Measurements from ENCODE around the gene PDE7B. TPM values are rescaled to one million over a fixed set of nuclear protein-coding genes. Genes with fewer than 3 reads are reported as not detected.
A peak's percentile ranks its signal among the peaks of the same experiment; 100 is the strongest.

The PDE7B gene
- total and polyA plus RNA-seq, 2 of the 8 experiments (the other 6 are each of a cell fraction or from before 2014, with no cell fraction given), result not detected

- Histone ChIP-seq H4K8ac (ENCODE audit: extremely low read depth, insufficient read depth, low read length) (no peak overlapping the region), H3K23me2 (ENCODE audit: low read depth, low read length) (no peaks in the 10 kb centered on the region), H4K20me1 (replicated peaks in 1 of 2; ENCODE audit: control insufficient read depth in 1 of 2, insufficient read depth in 2 of 2, low read length in 2 of 2) (no peaks in the 10 kb centered on the region), H3K9me3 (ENCODE audit: insufficient read depth in 2 of 2, low read depth in 1 of 2, low read length in 1 of 2) (no peaks in the 10 kb centered on the region), H3K4me1 (replicated peaks in 1 of 4; ENCODE audit: control insufficient read depth in 3 of 4, insufficient read depth in 4 of 4, low read length in 3 of 4) (no peaks in the 10 kb centered on the region), H2BK15ac (ENCODE audit: low read length) (no peak overlapping the region), H3K27ac (ENCODE audit: low read depth, low read length) (no peak overlapping the region), H3K56ac (replicated peaks; ENCODE audit: insufficient read length, low read depth, low read length) (no peak overlapping the region), H4K5ac (ENCODE audit: insufficient read length, low read depth, low read length) (no peak overlapping the region), H2BK20ac (ENCODE audit: low read length) (no peak overlapping the region), H3K79me1 (ENCODE audit: low read depth, low read length) (no peaks in the 10 kb centered on the region), H3K23ac (ENCODE audit: insufficient read length) (no peak overlapping the region), H3K9ac (replicated peaks in 1 of 4; ENCODE audit: extremely low read depth in 1 of 4, low read depth in 3 of 4, low read length in 3 of 4) (no peak overlapping the region), H2BK5ac (ENCODE audit: low read depth, low read length) (no peak overlapping the region), H2BK120ac (replicated peaks; ENCODE audit: low read depth, low read length) (no peak overlapping the region), H3K14ac (ENCODE audit: insufficient read length) (no peak overlapping the region), H3K4ac (replicated peaks; ENCODE audit: insufficient read length, low read depth, low read length) (no peak overlapping the region), H4K91ac (replicated peaks; ENCODE audit: insufficient read length, low read length) (no peak overlapping the region), H3K18ac (ENCODE audit: extremely low read depth, low read length) (no peak overlapping the region), H3K36me3 (ENCODE audit: control insufficient read depth in 2 of 4, insufficient read depth in 4 of 4, low read length in 3 of 4) (no peaks in the 10 kb centered on the region), H2AFZ (ENCODE audit: low read length) (no peak overlapping the region), H3K79me2 (ENCODE audit: control insufficient read depth in 1 of 2, insufficient read depth in 2 of 2, low read length in 2 of 2) (no peaks in the 10 kb centered on the region), H3K4me2 (ENCODE audit: insufficient read depth in 1 of 2, low read depth in 2 of 2, low read length in 2 of 2) (no peak overlapping the region), H3K27me3 (replicated peaks in 1 of 4; ENCODE audit: control insufficient read depth in 3 of 4, extremely low read depth in 1 of 4, insufficient read depth in 3 of 4, low read length in 3 of 4) (no peaks in the 10 kb centered on the region), H2BK12ac (ENCODE audit: low read depth, low read length) (no peak overlapping the region), H2AK5ac (ENCODE audit: low read depth, low read length) (no peak overlapping the region), H3K4me3 (ENCODE audit: extremely low read depth in 1 of 4, insufficient read depth in 2 of 4, low read depth in 3 of 4, low read length in 4 of 4) (no peak overlapping the region)
- FAIRE-seq (no peak), DNase-seq (ENCODE audit: low read depth in 1 of 2, low spot score in 2 of 2) (no peak)
- POLR2A ChIA-PET (ENCODE audit: partially characterized antibody), result no interaction called here
- TF ChIP-seq TEAD4 (IDR thresholded peaks at IDR 0.05; ENCODE audit: low read depth, low read length) (0 out of 2 replicates have a peak, but pooled peaks have one; percentile 28), CTBP2 (IDR thresholded peaks at IDR 0.05; ENCODE audit: borderline replicate concordance, insufficient read depth, insufficient read length, low read length) (no peak)
- CTCF ChIA-PET (ENCODE audit: partially characterized antibody), result interaction anchor here (1.4 kb wide), 1 partner anchor 21 kb away, joined by 3 read pairs; no protein-coding TSS in a partner anchor
- WGBS, 2 experiments (ENCODE audit: extremely low coverage in 1 of 2, insufficient coverage in 1 of 2, insufficient read length in 1 of 2, insufficient replicate concordance in 2 of 2, low coverage in 1 of 2, low lambda C conversion rate in 2 of 2, missing lambda C conversion rate in 1 of 2), result 91% methylated on average over 5 of the region's 5 CpGs; no CpG with 5 or more reads in 1 of the 2 experiments
These were observed 297.0 kb downstream of the PDE7B start for GRCh38 chr6:136148523-136148922.

Data from H1 (cell line).